ENCODE measurements around the gene IKZF1.

The IKZF1 gene

DNA sequence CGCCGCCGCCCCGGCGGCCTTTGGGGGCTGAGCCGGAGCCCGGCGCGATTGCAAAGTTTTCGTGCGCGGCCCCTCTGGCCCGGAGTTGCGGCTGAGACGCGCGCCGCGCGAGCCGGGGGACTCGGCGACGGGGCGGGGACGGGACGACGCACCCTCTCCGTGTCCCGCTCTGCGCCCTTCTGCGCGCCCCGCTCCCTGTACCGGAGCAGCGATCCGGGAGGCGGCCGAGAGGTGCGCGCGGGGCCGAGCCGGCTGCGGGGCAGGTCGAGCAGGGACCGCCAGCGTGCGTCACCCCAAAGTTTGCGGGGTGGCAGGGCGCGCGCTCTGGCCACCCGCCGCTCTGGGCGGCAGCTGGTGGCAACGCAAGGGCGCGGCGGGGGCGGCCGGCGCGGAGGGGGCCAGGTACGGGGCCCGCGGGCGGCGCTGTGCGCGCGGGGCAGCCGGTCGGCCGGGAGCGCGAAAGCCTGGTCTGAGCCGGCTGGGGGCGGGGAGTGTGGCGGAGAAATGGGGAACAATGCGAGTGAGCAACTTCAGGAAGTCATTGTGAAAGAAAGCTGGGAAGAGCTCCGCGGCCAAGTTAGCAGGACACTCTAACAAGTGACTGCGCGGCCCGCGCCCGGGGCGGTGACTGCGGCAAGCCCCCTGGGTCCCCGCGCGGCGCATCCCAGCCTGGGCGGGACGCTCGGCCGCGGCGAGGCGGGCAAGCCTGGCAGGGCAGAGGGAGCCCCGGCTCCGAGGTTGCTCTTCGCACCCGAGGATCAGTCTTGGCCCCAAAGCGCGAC, at the start of gene IKZF1:
TSS of gene IKZF1 (plus strand) at position 588 of the 782 bp plus-strand sequence. CDS start 14,346 bp downstream, outside the sequence.
- DNase-seq (ENCODE audit: low read depth): no peak

DNA sequence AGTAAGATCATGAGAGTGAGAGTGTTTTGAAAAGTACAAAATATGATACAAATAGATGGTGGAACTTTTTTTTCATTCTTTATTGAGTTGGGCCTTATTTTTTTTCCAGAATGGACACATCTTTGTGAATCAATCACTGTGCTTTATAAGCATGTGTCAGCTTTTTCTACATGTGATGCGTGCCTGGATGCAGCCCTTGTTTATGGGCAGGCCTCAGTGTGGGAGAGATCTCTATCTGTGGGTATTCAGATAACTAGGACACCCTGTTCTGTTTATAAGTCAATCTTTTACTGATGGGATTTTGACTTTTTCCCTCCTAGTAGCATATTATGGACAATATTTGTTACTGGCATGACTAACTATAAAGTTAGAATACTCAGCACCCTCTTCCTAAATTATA, 42.9 kb upstream of the IKZF1 start:
- no peak for DNase-seq (ENCODE audit: low read depth)

DNA sequence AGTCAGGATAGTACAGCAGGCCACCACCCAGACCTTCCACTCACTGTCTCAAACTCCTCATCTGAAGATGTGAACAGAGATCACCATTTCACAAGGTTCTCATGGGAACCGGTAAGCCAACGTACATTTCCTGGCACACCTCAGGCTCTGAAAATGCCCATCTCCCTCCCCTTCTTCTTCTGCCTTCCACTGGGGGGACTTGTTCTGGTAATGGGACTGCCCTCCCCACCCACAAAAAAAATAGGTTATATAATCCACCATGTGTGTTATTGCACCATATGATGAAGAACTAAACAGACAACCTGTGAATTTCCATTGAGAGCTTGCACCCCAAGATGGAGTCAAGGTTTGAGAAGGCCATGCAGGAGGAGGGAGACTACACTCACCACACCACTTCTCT, 42.1 kb upstream of the IKZF1 start:
- no peak for DNase-seq (ENCODE audit: low read depth)

DNA sequence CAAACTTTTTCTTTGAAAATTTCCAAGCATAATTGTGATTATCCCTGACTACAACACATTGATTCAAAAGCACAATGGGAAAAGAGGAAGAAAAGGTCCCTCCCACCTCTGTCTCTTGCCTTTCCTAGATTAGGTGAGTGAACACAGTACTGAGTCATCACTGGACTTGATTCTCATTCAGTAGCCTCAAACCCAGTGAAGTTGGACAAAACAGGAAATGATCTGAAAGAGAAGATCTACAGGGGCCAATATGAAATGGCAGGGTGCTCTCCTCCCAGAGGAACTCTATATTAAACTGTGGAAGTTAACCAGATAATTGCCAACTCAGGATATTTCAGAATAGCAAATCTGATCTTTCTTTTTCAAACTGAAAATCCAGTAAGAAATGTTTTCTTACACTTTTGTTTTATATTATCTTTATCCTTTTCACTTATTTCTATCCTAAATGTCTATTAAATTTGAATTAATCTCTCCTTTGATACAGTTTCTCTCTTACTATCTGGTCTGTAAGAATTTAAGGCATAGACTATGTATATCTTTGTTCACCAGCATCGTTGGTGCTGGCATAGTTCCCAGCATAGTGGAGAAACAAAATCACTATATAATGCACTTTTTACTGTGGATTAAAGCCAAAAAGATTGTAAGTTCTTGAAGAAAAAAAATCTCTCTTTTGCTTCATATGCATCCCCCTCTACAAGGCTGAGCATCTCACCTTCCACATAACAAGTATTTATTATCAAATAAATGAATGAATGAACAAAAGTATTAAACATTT, 41.4 kb upstream of the IKZF1 start:
- no peak for DNase-seq (ENCODE audit: low read depth)

DNA sequence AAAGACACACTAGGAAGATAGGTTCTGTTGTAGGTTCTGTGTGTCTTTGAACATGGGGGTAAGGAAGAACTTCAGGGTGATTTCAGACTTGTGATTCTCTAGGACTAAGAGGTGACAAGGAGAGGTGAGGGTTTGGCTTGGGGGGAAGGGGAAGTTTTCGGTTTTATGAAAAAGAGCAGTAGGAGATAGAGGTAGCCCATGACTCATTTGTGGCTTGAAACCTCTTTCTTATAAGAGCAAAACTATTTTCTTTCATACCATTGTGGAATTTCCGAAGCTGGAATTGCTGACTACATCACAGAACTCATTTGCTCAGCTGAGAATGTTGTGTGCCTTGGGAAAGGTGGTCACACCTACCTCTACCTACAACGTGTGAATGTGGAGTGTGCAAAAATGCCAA, 39.6 kb upstream of the IKZF1 start:
- DNase-seq (ENCODE audit: low read depth): no peak

DNA sequence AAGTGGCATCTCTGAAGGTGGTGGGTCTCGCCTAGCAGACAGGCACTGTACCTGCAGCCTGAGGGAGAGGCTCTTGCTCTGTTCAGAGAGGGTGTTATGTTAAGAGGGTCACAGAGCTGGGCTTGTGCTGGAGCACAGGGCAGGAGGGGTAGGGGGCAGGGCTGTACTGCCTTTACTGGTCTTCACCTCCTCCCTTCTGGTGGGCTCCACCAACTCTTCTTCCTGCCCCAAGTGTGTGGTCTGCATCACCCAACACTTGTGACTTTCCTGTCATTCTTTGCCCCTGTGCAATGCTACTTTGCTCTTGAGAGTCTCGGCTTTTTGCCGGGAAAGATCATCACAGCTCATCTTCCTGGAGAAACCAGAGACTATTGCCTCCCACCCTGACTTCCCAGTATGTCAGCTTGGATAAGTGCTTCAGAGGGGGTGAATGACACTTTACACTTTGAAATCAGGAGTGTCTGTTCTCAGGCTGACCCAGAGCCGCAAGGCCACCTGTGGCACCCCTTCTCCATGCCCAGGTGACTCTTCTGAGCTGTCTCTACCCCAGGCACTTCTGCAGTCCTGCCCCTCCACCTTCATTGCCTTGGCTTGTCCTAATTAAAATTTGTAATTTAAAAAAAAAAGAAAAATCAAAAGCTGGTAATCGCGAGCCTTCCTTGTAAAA, 38.4 kb upstream of the IKZF1 start:
- DNase-seq (ENCODE audit: low read depth): no peak

DNA sequence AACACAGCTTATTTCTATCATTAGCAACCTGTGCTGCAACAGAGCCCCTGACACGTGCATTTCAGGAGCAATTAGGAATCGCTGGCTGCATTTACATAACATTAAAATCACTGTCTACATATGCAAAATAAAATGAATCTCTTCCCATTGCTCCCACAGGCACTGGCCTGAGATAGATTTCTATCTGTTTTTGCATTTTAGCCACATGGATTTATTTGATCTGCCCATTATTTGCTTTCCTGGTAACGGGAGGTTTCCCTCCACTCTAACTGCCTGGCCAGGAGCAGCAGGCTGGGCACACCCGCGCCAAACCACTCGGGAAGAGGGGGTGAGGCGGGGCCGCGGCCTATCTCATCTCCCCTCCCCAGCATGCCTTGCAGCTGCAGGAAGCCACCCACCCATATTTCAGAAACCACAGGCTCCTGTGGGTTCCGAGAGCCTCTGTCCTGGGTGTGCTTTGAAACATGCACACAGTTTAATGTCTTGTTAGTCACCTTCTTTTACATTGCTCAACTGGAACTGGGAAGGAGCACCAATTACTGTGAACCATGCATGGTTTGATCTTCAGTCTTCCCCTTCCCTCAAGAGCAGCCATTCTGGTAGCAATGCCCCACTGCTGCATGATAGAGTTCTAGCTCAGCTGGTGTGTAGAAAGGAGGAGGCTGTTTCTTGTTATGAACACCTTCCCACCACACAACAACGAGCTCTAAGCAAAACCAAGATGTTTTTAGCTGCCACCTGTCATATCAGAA, 37.7 kb upstream of the IKZF1 start:
- DNase-seq (ENCODE audit: low read depth): no peak

DNA sequence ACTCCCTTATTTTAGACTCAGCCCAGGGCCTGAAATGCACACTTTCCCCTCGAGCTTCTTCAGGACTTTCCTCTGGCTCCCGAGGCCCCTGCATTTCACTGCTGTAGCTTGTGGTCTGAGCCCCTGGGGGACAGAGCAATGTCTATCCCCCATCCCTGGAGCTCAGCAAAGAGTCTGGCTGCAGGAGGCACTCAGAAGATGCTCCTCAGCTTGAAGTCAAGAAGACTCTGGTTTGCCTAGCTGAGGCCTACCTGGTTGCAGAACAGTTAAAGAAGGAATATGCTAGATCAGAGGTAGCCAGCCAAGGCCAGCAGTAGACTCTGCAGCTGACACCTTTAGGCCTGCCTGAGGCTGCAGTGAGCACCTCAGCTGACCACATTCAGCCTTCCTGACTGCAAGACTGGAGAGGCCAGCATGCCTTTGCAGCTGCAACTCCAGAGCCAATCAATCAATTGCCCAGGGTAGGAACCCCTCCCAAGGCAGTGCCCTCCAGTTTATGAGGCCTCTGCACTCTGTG, 36.9 kb upstream of the IKZF1 start:
- DNase-seq (ENCODE audit: low read depth): no peak

DNA sequence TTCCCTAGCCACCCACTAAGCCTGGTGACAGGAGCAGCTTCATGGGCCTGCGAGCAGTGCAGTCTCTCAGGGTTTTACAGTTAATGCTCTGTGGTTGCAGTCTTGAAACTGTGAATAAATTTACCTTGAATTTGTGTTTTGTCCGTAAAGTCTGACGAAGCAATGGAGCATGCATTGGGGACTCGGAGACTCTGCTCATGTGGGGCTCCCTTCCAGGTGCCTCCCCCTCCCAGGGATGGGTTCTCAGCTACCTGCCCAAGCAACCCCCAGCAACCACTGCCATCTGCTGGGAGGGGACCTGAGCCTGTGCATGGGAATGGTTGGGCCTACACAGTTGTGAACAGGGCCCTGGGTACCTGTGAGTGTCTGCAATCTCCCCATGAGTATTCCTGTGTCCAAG, 36.3 kb upstream of the IKZF1 start:
- DNase-seq (ENCODE audit: low read depth): no peak

DNA sequence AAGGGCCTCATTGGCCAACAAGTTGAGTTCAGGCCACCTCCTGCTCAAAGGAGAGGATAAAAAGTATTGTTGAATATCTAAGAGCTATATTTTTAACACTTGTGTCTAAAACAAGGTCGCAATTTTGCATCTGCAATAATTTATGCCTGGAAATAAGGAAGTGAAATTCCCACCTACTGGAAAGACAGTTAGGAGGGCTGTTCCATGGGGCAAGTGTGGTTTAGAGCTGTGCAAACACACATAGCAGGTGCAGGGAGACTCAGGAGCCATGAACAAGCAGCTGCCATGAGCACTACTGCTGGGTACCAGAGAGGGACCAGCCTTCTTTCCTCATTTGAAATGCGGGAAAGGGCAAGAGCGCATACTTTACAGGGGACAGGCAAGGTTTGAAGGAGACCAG, 35.5 kb upstream of the IKZF1 start:
- DNase-seq (ENCODE audit: low read depth): no peak

DNA sequence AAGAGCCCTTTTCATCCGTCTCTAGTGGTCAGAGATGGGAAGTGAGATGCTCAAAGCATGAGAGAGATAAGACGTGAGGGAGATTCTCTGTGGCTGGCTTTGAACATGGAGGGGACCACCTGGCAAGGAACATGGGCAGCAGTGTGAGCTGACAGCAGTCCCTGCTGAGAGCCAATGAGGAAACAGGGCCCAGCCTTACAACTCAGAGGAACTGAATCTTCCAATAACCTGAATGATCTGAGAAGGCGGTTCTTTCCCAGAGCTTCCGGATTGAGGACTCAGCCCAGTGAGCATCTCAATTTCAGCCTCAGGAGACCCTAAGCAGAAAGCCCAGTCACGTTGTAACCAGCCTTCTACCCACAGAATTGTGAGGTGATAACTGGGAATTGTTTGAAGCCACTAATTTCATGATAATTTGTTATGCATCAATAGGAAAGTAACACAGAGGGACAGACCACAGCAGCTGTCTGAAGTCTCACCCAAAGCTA, 33.9 kb upstream of the IKZF1 start:
- no peak for DNase-seq (ENCODE audit: low read depth)

DNA sequence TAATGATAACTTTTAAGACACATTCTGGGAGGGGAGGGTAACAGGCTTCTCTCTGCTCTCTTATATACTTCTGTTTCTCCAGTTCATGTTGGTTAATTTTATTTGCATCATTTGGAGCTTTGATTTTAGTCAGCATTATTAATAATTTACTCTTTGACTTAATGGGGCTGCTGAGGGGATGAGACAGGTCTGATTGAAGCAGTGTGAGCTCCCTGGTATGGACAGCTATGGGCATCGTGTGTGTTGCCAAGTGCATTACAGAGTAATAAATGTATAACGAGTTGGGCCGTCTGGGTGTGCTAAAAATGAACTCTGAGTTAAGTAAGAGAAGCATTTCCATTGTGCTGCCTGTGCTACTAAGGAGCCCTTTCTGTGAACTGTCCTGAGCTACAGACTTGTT, 31.7 kb upstream of the IKZF1 start:
- no peak for DNase-seq (ENCODE audit: low read depth)

DNA sequence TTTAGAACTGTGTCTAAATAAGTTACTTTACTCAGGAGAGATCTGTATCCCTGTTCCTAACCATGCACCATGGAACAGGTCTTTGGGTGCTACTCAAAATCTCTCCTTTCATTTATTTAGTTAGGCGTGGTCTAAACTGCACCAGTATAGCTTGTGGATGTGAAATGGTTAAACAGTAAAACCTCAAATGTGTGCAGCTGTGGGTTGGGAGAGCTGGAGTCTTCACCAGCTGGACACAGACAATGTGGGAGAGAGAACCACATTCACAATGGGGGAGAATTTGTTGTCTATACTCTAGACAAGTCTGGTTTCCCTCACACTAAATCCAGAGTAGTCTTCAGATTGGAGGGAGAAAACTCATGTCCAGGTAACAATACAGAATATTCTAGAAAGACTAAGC, 31.2 kb upstream of the IKZF1 start:
- no peak for DNase-seq (ENCODE audit: low read depth)

DNA sequence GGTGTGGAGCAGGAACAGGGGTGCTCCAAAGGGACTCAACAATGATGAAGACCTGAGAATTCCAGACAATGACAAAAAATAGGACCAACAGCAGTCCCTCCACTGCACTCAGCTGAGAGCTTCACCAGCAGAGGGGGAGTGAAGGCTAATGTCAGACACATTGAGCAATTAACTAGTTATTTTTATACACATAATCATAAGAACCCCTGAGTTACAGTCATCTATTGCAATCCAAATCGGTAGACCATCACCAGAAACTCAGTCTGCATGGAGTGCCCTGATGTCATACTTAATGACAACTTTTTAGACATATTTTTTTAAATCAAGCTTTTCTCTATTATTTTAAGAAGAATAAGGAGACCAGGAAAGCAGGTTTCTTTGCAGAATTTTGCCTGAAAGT, 30.6 kb upstream of the IKZF1 start:
- no peak for DNase-seq (ENCODE audit: low read depth)

DNA sequence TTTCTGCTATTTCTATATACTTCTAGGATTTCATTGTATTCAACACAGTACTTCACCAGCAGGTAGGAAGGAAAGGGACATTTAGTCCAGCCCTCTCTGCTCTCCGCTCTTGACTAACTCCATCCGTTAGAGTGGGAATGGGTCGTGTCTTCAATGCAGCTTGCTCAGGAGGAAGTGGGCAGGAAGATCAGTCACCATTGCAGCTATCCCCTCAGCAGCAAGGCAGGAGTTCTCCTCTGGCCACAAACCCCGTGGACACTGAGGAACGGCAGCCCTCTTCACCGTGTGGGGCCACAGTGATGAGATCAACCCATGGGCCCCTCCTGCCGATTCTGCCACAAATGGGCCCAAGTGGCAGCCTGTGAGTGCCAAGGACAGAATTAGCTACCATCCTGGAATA, 30.2 kb upstream of the IKZF1 start:
- no peak for DNase-seq (ENCODE audit: low read depth)

DNA sequence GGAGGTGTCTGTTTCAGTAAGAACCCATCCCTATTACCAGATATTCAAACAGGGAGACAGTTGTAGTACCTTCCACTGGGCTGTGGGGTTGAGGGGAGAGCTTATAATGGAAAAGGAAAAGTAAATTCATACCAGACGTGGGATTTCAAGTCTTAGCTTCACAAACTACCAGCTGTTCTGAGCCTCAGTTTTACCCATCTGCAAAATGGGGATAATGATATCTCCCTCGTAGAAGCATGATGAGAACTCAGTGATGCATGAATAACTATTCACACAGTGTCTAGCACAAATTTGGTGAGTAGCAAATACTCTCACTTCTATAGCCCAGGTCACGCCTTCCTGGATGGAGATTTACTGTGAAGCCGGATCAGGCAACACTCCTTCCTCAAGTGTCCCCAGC, 29.1 kb upstream of the IKZF1 start:
- no peak for DNase-seq (ENCODE audit: low read depth)

DNA sequence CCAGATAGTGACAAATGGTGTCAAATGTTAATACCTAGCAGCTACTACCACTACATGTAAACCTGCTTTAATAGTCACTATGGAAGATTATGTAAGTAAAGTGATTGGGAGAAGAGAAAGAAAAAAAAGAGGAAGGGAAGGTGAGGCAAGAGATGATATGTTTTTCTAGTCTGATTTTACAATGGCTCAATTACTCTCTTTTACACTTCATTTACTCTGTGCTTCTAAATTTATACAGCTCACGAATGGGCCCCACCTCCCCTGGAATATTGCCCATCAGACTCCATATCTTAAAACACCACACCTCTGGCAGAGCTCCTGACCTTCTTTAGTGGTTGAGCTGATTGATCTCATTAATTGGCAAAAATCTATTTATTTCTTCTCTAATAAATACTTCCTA, 28.0 kb upstream of the IKZF1 start:
- DNase-seq (ENCODE audit: low read depth): no peak

DNA sequence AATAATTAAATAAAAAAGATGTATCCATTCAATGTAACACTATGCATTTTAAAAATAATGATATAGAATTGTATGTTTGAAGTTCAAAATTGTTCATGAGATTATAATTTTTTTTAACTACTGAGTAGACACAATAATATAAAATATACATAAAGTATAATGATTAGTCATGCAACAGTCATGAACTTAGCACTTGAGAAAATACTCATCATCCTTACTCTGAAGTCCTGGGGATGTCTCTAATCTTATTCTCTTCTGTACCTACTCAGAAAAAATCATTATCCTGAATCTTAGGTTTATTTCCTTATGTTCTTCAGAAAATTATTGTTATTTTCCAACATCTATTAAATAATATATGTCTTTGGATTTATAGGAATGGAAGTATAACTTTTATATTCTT, 26.4 kb upstream of the IKZF1 start:
- DNase-seq (ENCODE audit: low read depth): no peak

DNA sequence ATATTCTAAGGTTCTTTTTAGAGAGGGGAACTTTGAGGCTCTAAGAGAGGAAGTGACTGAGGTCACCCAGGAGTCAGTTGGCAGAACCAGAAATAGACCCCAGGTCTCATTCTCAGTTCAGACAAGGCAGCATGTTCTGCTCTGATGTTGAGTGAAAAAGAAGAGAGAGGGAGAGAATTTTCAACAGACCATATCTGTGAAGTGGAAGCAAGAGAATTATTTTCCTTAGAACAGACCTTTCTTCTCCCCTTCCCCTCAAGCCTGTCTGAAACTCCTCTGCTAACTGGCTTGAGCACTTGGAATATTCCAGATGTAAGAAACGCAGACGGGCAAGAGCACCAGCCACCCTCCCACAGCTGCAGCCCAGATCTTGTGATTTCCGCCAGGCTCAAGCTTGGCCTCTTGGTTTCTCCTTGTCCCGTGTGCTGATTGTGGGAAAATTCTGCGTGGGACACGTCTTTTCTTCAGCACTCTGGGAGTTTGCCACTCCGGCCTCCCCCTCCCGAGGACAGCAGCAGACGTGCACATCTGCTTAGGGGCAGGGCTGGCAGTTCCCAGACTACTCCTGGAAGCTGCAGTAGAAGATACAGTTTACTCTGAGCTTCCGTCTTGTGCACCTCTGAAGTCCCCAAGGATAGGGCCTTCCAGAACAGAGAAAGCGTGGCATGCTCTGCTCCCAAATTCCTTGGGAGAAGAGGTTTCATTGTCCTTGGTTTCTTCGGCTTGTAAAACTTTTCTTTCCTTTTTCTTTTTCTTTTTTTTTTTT, 22.7 kb upstream of the IKZF1 start:
- DNase-seq (ENCODE audit: low read depth): no peak

DNA sequence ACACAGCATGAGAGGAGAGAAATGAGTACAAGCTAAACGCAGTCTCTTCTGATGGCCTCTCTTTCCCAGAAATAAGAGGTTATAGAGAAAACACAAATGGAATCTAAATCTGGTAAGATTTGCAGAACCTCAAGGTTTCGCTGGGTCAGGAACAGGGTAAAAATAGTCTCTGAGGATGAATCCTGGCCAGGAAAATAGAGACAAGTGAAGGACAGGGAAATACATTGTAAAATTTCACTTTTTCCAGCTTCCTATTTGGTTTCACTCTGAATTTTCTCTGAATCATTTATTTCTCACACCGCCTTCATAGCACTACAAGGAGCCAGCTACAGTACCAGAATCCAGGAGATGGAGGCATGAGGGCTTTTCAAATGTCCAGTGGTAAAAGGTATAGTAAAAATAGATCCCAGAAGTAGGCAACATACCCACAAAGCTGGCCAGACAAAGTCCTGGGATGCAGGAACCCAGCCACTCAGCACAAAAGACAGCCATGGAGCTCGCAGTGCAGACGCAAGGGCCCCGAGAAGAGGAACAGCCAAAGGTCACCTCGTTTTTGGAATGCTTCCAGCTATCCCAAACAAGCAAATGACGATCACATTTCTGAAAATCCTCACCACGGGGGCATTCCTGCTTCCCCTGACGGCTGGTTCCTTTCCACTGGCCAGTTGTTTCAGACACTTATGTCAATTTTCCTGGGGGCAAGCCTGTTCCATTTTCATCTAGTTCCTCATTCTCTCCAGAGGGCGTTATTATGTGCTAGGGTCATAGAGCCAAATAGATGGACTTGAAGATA, 21.5 kb upstream of the IKZF1 start:
- no peak for DNase-seq (ENCODE audit: low read depth)
